GM20000 (cell line): ENCODE data around the gene CDH13.

Experiments
- DNase-seq: peaks from one replicate; pipeline ENCODE4 v3.0.0; 2012; ENCODE audit warnings: low spot score
- TF ChIP-seq, protein P1 (sequence below): IDR thresholded peaks from 2 replicates; pipeline ENCODE4 v1.5.1; 2012; ENCODE audit warnings: mild to moderate bottlenecking, control low read depth; ENCODE audit errors: extremely low read depth, missing control alignments

CDH13 gene

DNA sequence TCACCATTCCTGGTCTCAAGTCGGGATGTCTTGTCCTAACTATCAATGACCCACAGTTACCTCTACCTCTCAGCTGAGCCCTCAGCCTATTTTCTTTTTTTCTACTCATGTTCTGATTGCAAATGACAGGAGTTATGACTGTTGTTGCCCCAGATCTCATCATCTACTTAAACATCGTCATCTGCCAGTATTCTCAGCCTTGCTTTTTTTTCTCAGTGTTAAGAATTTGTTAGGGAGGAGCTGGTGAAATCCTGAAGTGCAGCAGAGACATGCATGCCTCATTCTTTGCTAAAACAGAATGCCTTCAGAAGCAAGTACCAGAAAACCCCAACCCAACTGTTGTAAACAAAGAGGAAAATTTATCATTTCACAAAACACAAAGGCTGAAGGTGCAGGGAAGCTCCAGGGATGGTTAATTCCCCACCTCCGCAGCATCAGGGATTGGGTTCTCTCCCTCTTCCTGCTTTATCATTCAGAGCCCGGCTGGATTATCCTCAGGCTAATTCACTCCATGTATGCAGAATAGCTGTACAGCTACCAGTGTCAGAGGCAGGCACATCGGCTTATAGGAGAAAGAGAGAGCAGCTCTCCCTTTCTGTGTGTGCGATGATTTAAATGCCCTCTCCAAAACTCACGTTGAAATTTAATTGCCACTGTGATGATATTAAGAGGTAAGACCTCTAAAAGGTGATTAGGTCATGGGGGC lies 640.2 kb downstream of the CDH13 start:
- TF ChIP-seq, protein P1, sequence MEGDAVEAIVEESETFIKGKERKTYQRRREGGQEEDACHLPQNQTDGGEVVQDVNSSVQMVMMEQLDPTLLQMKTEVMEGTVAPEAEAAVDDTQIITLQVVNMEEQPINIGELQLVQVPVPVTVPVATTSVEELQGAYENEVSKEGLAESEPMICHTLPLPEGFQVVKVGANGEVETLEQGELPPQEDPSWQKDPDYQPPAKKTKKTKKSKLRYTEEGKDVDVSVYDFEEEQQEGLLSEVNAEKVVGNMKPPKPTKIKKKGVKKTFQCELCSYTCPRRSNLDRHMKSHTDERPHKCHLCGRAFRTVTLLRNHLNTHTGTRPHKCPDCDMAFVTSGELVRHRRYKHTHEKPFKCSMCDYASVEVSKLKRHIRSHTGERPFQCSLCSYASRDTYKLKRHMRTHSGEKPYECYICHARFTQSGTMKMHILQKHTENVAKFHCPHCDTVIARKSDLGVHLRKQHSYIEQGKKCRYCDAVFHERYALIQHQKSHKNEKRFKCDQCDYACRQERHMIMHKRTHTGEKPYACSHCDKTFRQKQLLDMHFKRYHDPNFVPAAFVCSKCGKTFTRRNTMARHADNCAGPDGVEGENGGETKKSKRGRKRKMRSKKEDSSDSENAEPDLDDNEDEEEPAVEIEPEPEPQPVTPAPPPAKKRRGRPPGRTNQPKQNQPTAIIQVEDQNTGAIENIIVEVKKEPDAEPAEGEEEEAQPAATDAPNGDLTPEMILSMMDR: no peak
- no peak for DNase-seq

DNA sequence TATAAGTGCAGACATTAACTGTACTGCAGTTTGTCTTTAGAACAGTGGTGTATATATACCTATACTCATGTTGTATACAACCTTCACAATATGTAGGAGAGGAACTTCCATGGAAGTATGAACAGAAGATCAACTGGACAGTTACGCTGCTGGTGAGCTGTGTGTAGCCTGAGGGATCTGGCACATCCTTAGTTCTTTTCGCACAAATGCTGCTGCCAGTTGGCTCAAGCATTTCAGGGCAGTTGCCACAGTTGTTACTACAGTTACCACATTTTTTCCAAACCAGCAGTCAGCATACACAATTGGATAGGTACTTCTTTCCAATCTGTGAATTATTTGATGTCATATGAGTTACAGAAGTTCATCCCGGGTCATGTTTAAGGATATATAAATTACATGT lies 641.4 kb downstream of the CDH13 start:
- DNase-seq: no peak
- TF ChIP-seq, protein P1: no peak

DNA sequence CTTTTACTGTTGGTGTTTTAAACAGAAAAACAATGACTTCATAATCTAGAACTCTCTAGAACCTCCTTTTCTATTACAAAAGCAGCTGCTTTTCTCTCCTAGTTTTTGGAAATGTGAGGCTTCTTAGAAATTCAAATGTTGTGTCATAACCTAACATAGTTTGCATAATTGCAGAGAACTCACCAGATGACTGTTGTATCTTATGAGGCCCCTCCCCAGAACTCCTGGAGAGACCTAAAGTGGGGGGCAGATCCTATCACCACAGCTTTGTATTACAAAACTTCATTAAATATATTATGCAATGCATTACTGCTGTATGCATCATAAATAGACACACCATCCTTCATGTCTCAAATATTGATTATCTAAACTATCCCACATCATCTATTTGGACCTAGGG lies 642.3 kb downstream of the CDH13 start:
- DNase-seq: no peak
- TF ChIP-seq, protein P1: no peak

DNA sequence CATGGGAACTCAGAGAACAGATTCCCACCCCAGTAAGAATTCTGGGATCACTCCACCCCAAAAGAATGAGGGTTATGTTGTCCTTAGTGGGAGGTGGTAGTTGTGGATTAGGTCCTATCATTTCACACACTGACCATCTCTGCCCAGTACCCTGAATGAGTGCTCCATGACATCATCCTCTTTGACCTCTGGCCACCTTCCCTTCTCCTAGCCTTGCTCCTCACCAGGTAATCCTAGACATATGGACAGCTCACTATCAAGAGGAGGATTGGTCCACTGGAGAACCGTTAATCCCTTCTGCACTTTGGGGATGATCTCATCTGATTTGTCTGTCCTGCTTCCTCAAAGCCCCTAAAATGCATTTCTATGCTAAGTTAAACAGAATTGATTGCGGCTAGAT lies 642.8 kb downstream of the CDH13 start:
- TF ChIP-seq, protein P1: no peak

DNA sequence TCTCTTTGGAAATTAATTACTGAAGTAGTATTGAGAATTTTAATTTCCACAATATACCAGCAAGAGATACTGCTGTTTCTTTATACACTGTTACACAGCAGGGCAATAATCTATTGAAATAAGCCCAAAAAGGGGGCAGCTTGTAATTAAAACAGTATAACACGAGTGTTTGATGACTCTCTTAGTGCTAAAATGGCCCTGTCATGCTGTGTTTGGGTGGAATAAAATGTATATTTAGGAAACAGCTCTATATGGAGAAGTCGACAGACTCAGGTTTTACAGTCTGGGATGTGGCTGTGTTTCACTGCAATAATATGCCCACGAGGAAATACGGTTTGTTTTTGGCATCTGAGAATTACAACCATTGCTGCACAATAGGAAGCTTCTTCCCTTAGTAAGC lies 643.3 kb downstream of the CDH13 start:
- TF ChIP-seq, protein P1: no peak
- DNase-seq: no peak

More for the DNA sequence above, 642.8 kb downstream of the CDH13 start:
- DNase-seq: no peak

DNA sequence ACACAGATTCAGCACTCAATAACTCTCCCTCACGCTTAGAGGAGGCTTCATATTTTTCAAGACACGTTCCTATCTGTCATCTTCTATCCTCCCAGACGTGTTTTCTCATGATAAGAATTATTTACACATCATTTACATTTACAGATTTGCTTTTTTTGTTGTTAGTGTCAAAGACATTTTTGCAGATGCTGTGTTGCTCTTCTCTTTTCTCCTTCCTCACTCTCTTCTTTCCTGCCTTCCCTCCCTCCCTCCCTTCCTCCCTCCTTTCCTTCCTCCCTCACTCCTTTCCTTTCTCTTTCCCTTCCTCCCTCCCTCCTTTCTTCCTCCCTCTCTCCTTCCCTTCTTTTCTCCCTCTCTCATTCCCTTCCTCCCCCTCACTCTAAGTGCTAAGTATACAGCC lies 643.9 kb downstream of the CDH13 start:
- no peak for DNase-seq
- TF ChIP-seq, protein P1: no peak

DNA sequence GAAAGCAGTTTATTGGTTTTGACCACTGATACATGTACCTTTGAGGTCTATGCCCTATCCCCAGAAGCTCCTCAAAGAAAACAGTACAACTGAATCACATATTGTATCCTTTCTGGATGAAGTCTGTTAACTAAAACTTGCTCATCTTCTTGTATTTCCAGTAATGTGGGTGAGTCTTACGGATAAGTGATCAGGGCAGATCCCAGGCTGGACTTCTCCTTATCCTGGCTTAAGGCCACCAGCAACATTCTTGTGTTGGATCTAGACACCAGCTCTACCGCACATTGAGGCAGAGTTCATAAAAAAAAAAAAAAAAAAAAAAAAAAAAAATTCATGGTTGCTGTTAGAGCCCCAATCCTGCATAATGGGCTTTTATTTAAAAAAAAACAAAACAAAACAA lies 644.4 kb downstream of the CDH13 start:
- no peak for DNase-seq
- TF ChIP-seq, protein P1: no peak
